Loucy (cell line): ENCODE data around the gene INPP4A.

Source experiments
- CTCF ChIP-seq: fragments of 200-600 bp; sonication (generic); conservative IDR thresholded peaks from 2 replicates; pipeline ENCODE4 v1.5.1; 2014; ENCODE audit warnings: mild to moderate bottlenecking, antibody characterized with exemption, low read length
- EZH2phosphoT487 ChIP-seq: fragments of 200-600 bp; IDR thresholded peaks from 2 replicates; pipeline ENCODE4 v1.6.1; 2018; ENCODE audit warnings: antibody characterized with exemption, mild to moderate bottlenecking, moderate library complexity, borderline replicate concordance

- TF ChIP-seq CTCF (no peak), EZH2phosphoT487 (no peak)
Observed at GRCh38 chr2:98464772-98465310, 20.2 kb downstream of the INPP4A start.
